Natural killer cell (primary cell): Measurements from ENCODE around the gene NDUFS6. TPM values are rescaled to one million over a fixed set of nuclear protein-coding genes. Genes with fewer than 3 reads are reported as not detected.
"Not testable (repeated sequence)": the region's sequence is repeated elsewhere in the genome, so short reads cannot be mapped to it uniquely, and the experiment has no call there.

ENCODE experiments used
- ATAC-seq, 3 donors: fragments of 150-1000 bp in 2 of 3; fragments of 200-7000 bp in 1 of 3; cut with Tn5 transposase; 1 replicate in 1 of 3; 2 replicates in 2 of 3; pipeline ENCODE4 v1.10.0; 2021; ENCODE audit warnings: mild to moderate bottlenecking in 2 of 3, moderate library complexity in 2 of 3
- DNase-seq, 2 donors: peaks; one replicate each; pipeline versions ENCODE4 v3.0.0 to v3.0.0-alpha.2; 2013 to 2021; ENCODE audit warnings: mixed read lengths in 1 of 2
- H3K27ac ChIP-seq: one replicate; pipeline ENCODE4 v1.5.1; 2013; ENCODE audit warnings: mild to moderate bottlenecking, low read length
- H3K27me3 ChIP-seq: one replicate; pipeline ENCODE4 v1.6.1; 2013; ENCODE audit warnings: low read length; ENCODE audit not compliant: control insufficient read depth, insufficient read depth
- H3K36me3 ChIP-seq: one replicate; pipeline ENCODE4 v1.6.1; 2013; ENCODE audit warnings: low read length; ENCODE audit not compliant: control insufficient read depth, insufficient read depth
- H3K4me1 ChIP-seq: one replicate; pipeline ENCODE4 v1.6.1; 2013; ENCODE audit warnings: low read length; ENCODE audit not compliant: control insufficient read depth, insufficient read depth
- H3K4me3 ChIP-seq: one replicate; pipeline ENCODE4 v1.5.1; 2013; ENCODE audit warnings: low read length
- H3K9me3 ChIP-seq: one replicate; pipeline ENCODE4 v1.6.1; 2013; ENCODE audit warnings: low read length; ENCODE audit not compliant: control insufficient read depth, insufficient read depth
- H3K27ac Mint-ChIP-seq, 2 donors: one replicate each; pipeline ENCODE4 v1.8.0; 2022; ENCODE audit warnings: mild to moderate bottlenecking in 2 of 2, mixed read lengths in 2 of 2, moderate library complexity in 1 of 2
- H3K27me3 Mint-ChIP-seq, 2 donors: one replicate each; pipeline ENCODE4 v1.8.0; 2022; ENCODE audit warnings: low read depth in 2 of 2, mixed read lengths in 2 of 2
- H3K36me3 Mint-ChIP-seq: one replicate; pipeline ENCODE4 v1.8.0; 2022; ENCODE audit warnings: mixed read lengths
- H3K4me1 Mint-ChIP-seq, 2 donors: one replicate each; pipeline ENCODE4 v1.8.0; 2022; ENCODE audit warnings: mixed read lengths in 2 of 2
- H3K4me3 Mint-ChIP-seq: one replicate; pipeline ENCODE4 v1.8.0; 2022; ENCODE audit warnings: mild to moderate bottlenecking, moderate library complexity, mixed read lengths
- H3K9me3 Mint-ChIP-seq, 2 donors: one replicate each; pipeline ENCODE4 v1.8.0; 2022; ENCODE audit warnings: mixed read lengths in 2 of 2
- WGBS: methylation state at CpG from one replicate; pipeline ENCODE4 v1.1.7; 2013; ENCODE audit warnings: missing lambda C conversion rate; ENCODE audit not compliant: insufficient coverage; 5-methylcytosine and 5-hydroxymethylcytosine counted together
- intact Hi-C: fragments of 100-400 bp; cut with micrococcal nuclease; formaldehyde crosslinking; loops from one replicate; pipeline ENCODE4 v1.14.2; 2022
- total RNA-seq, 4 donors: library from RNA; stranded (reverse); fragments of 120-200 nt in 1 of 4; gene quantifications; one replicate each; pipeline versions ENCODE4 v1.2.3 to v1.2.4, GENCODE V29; 2013 to 2022
- TF ChIP-seq, protein P1 (sequence below): fragments of 200-600 bp; IDR thresholded peaks from one replicate; pipeline ENCODE4 v1.8.0; 2022; ENCODE audit warnings: antibody characterized with exemption

NDUFS6 gene
- total RNA-seq, 3 donors from 2014 or later (not counting 1 experiment from before 2014, with no cell fraction given): 19.2 to 25.9 (median 22.5) TPM

- ATAC-seq: no peak
- no peaks in the 10 kb centered on the region for H3K36me3 Mint-ChIP-seq
- Histone ChIP-seq H3K4me3 (no peak overlapping the region), H3K9me3 (no peaks in the 10 kb centered on the region), H3K27ac (no peak overlapping the region), H3K36me3 (no peaks in the 10 kb centered on the region), H3K27me3 (peaks cover 5% of the 10 kb centered on the region), H3K4me1 (no peaks in the 10 kb centered on the region)
- DNase-seq: no peak
- H3K9me3 Mint-ChIP-seq: no peaks in the 10 kb centered on the region
- WGBS: 87% methylated on average over 20 of the region's 20 CpGs
- TF ChIP-seq, protein P1, sequence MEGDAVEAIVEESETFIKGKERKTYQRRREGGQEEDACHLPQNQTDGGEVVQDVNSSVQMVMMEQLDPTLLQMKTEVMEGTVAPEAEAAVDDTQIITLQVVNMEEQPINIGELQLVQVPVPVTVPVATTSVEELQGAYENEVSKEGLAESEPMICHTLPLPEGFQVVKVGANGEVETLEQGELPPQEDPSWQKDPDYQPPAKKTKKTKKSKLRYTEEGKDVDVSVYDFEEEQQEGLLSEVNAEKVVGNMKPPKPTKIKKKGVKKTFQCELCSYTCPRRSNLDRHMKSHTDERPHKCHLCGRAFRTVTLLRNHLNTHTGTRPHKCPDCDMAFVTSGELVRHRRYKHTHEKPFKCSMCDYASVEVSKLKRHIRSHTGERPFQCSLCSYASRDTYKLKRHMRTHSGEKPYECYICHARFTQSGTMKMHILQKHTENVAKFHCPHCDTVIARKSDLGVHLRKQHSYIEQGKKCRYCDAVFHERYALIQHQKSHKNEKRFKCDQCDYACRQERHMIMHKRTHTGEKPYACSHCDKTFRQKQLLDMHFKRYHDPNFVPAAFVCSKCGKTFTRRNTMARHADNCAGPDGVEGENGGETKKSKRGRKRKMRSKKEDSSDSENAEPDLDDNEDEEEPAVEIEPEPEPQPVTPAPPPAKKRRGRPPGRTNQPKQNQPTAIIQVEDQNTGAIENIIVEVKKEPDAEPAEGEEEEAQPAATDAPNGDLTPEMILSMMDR: no peak
- H3K27ac Mint-ChIP-seq: no peak overlapping the region
- intact Hi-C loops: no loop called here
- H3K4me1 Mint-ChIP-seq: no peaks in the 10 kb centered on the region
- no peak overlapping the region for H3K4me3 Mint-ChIP-seq
- H3K27me3 Mint-ChIP-seq: peaks cover 6% of the 10 kb centered on the region in 2 donors
These were observed 38.9 kb downstream of the NDUFS6 start for GRCh38 chr5:1840071-1840547.

DNA sequence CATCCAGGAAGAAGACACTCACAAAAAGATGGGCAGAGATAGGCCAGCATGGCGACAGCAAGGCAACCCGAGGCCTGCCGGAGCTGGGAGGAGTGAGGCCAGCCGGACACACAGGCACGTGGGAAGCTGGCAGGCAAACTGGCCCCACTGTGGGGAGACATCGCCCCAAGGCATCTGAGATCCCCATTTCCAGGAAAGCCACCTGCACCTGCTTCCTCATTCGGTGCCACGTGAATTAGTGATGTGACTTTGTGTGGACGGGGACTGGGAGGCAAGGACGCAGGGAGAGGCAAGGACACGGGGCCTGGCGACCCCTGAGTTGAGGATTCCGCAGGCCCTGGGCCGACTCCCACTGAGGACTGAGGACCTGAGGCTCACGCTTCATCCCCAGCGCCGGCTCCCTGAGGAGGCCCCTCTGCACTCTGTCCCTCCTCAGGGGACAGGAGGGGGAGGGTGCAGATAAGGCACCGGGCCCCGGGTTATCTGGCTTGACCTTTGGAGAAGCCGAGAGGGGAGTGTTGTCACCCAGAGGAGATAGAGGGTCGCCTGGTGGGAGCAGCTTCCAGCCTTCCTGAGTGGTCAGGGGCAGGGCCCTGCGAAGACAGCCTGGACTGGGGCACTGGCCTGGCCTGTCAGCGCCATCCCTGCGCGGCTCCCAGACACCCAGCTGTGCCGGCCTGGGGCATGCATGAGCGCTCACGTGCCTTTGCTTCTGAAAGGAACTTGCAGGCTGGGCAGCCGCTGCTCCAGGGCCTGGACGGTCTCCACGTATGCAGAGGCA, 39.7 kb downstream of the NDUFS6 start:
- Mint-ChIP-seq H3K36me3 (no peaks in the 10 kb centered on the region), H3K4me3 (no peak overlapping the region), H3K27ac (no peak overlapping the region), H3K27me3 (peaks cover 6% of the 10 kb centered on the region in 2 donors), H3K9me3 (no peaks in the 10 kb centered on the region), H3K4me1 (no peaks in the 10 kb centered on the region)
- no peaks in the 10 kb centered on the region for H3K9me3 ChIP-seq
- intact Hi-C loops: no loop called here
- TF ChIP-seq, protein P1: no peak
- DNase-seq (no peak), ATAC-seq (no peak)
- H3K4me3 ChIP-seq: no peak overlapping the region
- no peaks in the 10 kb centered on the region for H3K4me1 ChIP-seq
- 49% methylated on average over 31 of the region's 31 CpGs for WGBS
- no peaks in the 10 kb centered on the region for H3K36me3 ChIP-seq
- peaks cover 5% of the 10 kb centered on the region for H3K27me3 ChIP-seq
- no peak overlapping the region for H3K27ac ChIP-seq

- Histone ChIP-seq H3K9me3 (no peaks in the 10 kb centered on the region), H3K4me3 (no peak overlapping the region), H3K36me3 (no peaks in the 10 kb centered on the region), H3K27me3 (peaks cover 5% of the 10 kb centered on the region), H3K4me1 (no peaks in the 10 kb centered on the region), H3K27ac (no peak overlapping the region)
- H3K27me3 Mint-ChIP-seq: peaks cover 6% of the 10 kb centered on the region in 2 donors
- WGBS: 89% methylated on average over 15 of the region's 17 CpGs
- ATAC-seq (no peak), DNase-seq (no peak)
- H3K4me3 Mint-ChIP-seq: no peak overlapping the region
- TF ChIP-seq, protein P1: no peak
- no peaks in the 10 kb centered on the region for H3K4me1 Mint-ChIP-seq
- intact Hi-C loops: no loop called here
- H3K36me3 Mint-ChIP-seq: no peaks in the 10 kb centered on the region
- no peaks in the 10 kb centered on the region for H3K9me3 Mint-ChIP-seq
- H3K27ac Mint-ChIP-seq: no peak overlapping the region
These were observed 41.0 kb downstream of the NDUFS6 start for GRCh38 chr5:1842004-1842819.

- H3K4me3 Mint-ChIP-seq, H3K36me3 Mint-ChIP-seq, DNase-seq, H3K9me3 Mint-ChIP-seq, H3K27ac ChIP-seq, H3K4me1 Mint-ChIP-seq, H3K27ac Mint-ChIP-seq, H3K4me1 ChIP-seq, H3K4me3 ChIP-seq, H3K27me3 ChIP-seq, intact Hi-C loops, H3K9me3 ChIP-seq, H3K36me3 ChIP-seq, ATAC-seq: not testable (repeated sequence)
- H3K27me3 Mint-ChIP-seq: peaks cover 6 to 10% of the 10 kb centered on the region in 2 donors
- 88% methylated on average over 8 of the region's 10 CpGs for WGBS
These were observed 42.6 kb downstream of the NDUFS6 start for GRCh38 chr5:1843761-1844160.
